DMS 273 treated with DMSO at 0.1 percent for 48 hours (cell line): Measurements from ENCODE around the gene CSNK1G1.

ENCODE experiments used
- DNase-seq: peaks from one replicate; lab custom pipeline; 2025; lab: John Stamatoyannopoulos, UW

The CSNK1G1 gene

DNA sequence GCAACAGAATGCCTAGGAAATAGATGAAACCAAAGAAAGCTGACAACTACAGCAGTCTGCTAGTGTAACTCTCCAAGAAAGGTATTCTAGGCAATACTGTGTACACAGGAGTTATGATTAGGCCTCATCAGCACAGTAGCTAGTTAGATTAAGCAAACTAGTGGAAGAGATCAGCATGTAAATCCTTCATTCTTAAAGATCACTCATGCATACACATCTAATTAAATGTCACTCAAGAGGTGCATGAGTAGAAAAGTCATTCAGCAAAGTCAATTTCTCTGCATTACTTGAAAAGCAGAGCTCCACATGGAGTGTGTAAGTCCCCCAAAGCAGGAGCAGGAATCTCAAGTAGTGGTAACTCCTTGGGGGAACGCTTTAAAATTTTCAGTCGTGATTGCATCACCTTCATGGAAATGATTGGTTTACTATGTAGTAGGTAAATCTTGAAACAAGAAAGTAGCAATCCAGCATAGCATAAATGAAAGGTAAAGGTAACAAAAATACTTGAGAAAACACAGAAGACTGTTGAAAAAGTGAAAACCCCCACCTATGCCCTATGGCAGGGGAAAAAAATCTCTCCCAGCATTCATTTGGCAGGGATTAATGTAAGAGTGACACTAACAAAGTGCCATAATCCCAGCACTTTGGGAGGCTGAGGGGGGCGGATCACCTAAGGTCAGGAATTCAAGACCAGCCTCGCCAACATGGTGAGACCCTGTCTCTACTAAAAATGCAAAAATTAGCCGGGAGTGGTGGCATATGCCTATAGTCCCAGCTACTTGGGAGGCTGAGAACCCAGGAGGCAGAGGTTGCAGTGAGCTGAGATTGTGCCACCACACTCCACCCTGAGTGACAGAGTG is 163.8 kb downstream of the CSNK1G1 start:
- DNase-seq = no peak

DNA sequence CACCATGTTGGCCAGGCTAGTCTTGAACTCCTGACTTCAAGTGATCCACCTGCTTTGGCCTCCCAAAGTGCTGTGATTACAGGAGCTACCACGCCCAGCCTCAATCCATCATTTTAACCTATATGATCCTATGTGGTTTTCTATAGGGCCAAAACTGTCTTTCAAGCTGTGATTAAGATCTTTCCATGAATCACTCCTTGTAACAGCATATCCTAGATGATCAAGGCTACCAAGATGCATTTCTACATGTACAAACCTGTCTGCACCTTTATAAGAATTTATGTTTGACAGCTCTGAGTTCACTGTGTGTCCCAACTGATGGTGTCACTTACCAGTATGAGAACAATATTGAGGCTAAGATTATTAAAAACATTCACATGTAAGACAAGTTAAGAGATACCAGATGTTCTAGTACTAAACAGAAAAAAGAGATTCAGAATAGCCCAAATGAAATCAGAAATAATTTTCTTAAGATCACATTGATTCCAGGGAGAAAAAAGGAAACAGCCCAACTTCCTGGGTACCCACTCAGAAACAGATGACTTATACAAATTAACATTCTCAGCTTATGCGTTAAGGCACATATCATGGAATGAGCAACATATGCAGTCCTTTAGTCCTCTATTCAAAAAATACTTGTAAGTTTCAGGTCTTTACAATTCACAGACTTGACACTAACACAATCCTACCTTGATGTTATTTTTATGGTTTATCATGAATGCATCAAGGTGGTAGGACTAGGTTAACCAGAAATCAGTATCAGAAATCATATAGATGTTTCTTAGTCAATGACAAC is 168.4 kb downstream of the CSNK1G1 start:
- DNase-seq = no peak

- no peak for DNase-seq
Observed at GRCh38 chr15:64185146-64185911, 170.6 kb downstream of the CSNK1G1 start.

GRCh38 chr15:64182859-64183370 is 173.1 kb downstream of the CSNK1G1 start:
- no peak for DNase-seq

GRCh38 chr15:64180235-64180824 is 175.6 kb downstream of the CSNK1G1 start:
- DNase-seq = no peak

DNA sequence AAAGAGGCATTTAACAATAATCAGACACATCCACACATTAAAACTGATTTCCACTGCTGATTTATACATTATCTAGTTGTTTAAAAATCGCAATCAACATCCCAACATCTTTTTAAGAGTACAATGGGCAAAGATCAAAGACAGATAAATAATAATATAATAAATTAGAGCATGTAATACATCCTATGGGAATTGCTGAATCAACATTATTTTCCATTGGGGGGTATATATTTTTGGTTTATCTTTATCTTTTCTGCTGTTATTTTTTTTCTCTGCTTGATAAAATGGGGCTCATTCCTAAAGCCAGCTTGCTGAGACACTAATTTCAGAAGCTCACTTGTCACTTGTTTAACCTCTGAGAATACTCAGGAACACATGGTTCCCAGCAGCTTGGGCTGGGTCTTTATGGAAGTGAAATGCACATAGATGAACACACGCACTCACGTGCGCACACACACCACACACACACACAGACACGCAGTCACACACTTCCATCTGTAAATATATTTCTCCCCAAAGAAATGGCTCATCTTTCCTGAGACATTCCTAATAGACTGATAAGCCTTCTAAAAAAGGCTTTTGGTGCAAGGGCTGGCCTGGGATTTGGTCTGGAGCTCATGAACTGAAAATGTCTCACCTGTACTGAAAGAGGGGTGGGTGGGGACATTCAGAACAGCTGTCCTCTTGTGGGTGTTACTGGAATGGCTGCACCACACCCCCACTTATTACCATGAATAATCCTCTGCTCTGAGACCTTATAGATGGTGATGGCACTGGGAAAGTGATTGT is 189.7 kb downstream of the CSNK1G1 start:
- DNase-seq = no peak

- DNase-seq = no peak
Observed at GRCh38 chr15:64164436-64164835, 191.5 kb downstream of the CSNK1G1 start.

GRCh38 chr15:64163659-64164362 is 192.2 kb downstream of the CSNK1G1 start:
- DNase-seq = no peak

- DNase-seq = peak; percentile 86
Observed at GRCh38 chr15:64162869-64163658, 192.9 kb downstream of the CSNK1G1 start, which contains the start of gene PPIB. Gene PPIB, minus strand, starts transcription at chr15:64163022. Its CDS starts 36 bp downstream, at chr15:64162986.

DNA sequence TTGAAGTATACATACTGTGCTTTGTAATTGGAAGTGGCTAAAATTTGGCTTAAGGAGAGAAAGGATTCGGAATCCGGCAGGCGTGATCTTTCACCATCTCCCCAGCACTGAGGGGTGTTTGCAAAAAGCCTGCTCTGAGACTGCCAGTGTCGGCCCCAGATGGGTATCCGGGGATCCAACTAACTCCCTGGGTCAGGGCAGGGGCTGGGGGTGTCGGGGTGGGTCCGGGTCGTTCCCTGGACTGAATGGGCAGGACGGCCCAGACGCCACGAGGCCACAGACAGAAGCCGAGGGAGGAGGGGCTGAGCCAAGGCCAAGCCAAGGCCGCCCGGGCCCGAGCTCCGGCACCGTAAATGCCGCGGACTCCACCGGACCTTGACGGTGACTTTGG is 193.5 kb downstream of the CSNK1G1 start:
- DNase-seq = no peak

DNA sequence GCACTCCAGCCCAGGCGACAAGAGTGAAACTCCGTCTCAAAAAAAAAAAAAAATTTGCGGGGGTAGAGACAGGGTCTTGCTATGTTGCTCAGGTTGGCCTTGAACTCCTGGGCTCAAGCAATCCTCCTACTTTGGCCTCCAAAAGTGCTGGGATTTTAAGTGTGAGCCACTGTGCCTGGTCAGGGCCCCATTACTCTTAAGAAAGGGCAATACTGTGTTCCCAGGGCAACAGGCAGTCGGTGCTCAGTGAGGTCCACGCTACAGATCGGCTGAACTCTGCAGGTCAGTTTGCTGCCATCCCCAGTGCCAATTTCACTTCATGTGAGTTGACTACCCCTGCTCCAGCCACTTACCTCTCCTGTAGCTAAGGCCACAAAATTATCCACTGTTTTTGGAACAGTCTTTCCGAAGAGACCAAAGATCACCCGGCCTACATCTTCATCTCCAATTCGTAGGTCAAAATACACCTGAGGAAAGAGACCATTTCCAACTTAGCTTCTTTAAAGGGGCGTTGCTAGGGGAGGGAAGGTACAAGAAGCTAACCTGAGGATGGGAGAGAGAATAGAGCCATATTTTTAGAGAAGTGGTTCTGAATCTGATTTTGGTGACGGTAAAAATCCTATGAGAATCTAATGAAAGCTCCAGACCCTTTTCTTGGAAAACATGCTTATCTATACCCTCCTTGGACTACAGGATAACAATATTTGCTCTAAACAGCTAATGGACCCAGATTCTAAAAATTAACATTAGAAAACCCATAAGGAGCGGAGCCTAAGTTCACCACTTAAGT is 194.1 kb downstream of the CSNK1G1 start:
- DNase-seq = no peak

- DNase-seq = no peak
Observed at GRCh38 chr15:64158363-64159134, 197.4 kb downstream of the CSNK1G1 start.

- DNase-seq = no peak
Observed at GRCh38 chr15:64157599-64158125, 198.3 kb downstream of the CSNK1G1 start.

- DNase-seq = no peak
Observed at GRCh38 chr15:64156652-64157331, 199.2 kb downstream of the CSNK1G1 start.

DNA sequence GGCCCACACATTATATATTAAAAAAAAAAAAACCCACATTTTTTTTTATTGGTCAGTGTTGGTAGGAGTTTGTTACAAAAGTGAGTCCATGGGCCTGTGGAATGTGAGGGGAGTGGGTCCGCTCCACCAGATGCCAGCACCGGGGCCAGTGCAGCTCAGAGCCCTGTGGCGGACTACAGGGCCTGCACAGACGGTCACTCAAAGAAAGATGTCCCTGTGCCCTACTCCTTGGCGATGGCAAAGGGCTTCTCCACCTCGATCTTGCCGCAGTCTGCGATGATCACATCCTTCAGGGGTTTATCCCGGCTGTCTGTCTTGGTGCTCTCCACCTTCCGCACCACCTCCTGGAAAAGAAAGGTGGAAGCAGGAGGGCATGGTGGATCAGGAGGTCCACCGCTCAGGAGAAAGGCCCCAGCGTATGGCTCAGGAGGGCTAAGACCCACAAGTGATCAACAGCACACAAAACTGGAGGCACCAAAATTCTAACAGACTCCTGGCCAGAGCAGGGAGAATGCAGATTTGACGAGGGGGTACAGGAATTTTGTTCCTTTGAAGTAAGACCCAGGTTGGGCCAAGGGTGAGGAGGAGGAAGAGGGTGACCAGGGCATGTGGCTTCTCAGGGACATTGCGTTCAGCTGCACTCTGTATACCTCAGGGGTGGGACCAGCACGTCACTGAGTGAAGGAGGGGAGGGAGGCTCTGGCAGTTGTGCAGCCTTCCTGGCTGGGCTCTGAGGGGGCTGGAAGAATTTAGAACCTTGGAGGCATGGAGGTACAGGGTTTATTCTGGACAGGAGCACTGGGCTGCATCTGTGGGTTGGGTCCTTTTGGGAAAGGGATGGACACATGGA is 199.9 kb downstream of the CSNK1G1 start:
- no peak for DNase-seq
